HG03439 (cell line): Measurements from ENCODE around the gene PCNX2.

ENCODE experiments used
- ATAC-seq: cut with Tn5 transposase; IDR thresholded peaks from one replicate; pipeline ENCODE4 v1.9.1; 2021; ENCODE audit warnings: mild to moderate bottlenecking, moderate library complexity; ENCODE audit not compliant: unreplicated experiment

The PCNX2 gene

GRCh38 chr1:232992227-232992626 is 303.3 kb downstream of the PCNX2 start:
- no peak for ATAC-seq

GRCh38 chr1:232991238-232991637 is 304.3 kb downstream of the PCNX2 start:
- ATAC-seq: no peak

GRCh38 chr1:232990176-232991128 is 305.1 kb downstream of the PCNX2 start:
- ATAC-seq: no peak

- ATAC-seq: no peak
Observed at GRCh38 chr1:232988572-232989040, 306.9 kb downstream of the PCNX2 start.

DNA sequence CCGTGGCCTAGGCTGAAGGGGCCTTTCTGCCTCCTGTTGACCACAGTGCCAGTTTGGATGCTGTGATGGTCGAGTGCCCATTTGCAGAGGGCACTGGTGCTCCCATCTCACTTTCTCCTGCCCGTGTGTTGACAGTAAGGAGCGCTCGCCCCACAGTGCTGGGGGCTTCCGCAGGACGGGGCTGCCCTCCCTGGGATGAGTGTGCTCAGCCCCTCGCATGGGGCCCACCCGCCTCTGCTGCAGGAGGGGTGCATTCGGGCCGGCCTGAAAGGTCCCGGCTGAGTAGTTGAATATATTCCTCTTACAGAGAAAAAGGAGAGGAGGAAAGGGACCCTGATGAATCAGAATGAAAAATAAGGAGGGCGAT is 307.8 kb downstream of the PCNX2 start:
- ATAC-seq: no peak

DNA sequence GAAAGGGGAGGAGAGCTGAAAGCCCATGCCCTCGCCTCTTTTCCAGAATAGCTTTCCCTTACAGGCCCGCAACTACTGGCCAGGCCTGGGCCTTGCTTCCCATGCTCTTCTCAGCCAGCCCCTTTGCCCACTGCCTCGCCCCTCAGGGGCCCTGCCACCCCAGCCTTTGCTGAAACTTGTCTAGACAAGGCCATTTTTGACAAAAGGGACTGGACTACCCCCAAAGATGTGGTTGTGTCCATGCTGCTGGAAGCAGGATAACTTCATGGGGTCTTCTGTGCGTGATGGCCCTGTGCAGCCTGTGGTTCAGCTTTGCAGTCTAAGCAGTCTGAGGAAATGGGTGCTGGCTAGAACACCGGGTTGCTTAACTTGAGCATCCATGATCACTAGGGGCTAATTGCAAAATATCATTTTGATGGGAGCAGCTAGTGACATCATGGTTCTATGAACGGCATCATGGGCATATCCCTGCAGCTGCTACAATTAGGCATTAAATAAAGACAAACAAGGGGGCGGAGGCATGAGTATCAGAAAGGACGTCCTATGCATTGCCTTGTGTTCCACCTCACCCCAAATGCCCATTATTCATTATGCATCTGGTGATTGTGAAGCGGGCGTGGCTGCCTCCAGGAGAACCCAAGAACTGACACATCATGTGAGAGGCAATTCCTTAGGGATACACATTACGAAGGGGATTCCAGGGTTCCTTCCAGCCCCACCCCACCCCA is 308.3 kb downstream of the PCNX2 start:
- ATAC-seq: no peak

DNA sequence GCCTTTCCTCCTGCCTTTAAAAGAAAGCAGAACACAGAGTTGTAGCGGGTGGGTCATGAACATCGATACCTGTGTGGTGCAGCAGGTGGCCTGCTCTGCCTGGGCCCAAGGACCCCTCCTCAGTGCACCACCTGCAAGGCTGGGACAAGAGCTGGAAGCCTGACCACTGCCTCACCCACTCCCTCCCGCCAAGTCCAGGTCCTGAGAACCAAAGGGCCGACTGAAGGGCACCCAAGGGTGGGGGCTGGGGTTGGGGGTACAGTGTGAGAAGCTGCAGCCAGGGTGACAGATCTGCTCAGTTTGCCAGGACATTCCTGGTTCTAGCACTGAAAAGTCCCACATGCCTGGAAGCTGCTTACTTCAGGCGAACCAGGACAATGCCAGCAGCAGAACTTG is 309.0 kb downstream of the PCNX2 start:
- ATAC-seq: no peak

GRCh38 chr1:232985882-232986526 is 309.5 kb downstream of the PCNX2 start:
- no peak for ATAC-seq

GRCh38 chr1:232984577-232985425 is 310.7 kb downstream of the PCNX2 start:
- ATAC-seq: no peak

DNA sequence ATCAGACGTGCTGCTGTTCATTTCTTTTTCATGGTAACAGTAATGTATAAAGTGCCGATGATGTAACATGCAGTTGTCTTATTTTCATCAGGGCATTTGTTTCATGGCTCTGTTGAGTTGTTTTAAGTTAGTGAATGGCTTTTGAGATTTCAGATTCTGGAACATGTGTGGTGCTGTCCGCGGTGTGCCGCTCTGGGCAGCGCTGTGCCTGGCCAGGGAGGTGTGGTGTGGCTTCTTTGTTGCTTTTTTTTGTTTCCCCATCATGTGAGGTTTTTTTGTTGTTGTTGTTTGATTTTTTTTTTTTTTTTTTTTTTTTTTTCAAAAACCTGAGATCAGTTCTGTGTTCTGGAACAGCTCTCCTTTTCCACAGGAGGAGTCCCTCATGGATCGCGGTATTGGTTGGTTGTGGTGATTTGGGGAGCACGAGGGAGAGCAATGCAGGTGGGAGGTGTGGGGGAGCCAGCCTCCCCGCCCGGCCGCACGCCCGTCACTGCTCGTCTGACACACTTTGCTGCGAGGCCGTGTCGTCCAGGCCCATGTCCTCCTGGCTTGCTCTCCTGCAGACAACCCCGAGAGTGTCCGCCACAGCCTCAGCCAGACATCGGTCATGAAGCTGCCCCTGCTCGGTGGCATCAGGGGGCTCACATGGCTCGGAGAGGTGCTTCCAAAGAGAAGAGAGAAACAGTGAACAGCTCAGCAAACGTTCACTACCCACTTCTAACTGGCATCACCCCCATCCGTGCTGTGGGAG is 311.5 kb downstream of the PCNX2 start:
- no peak for ATAC-seq

- no peak for ATAC-seq
Observed at GRCh38 chr1:232983375-232983774, 312.1 kb downstream of the PCNX2 start.

DNA sequence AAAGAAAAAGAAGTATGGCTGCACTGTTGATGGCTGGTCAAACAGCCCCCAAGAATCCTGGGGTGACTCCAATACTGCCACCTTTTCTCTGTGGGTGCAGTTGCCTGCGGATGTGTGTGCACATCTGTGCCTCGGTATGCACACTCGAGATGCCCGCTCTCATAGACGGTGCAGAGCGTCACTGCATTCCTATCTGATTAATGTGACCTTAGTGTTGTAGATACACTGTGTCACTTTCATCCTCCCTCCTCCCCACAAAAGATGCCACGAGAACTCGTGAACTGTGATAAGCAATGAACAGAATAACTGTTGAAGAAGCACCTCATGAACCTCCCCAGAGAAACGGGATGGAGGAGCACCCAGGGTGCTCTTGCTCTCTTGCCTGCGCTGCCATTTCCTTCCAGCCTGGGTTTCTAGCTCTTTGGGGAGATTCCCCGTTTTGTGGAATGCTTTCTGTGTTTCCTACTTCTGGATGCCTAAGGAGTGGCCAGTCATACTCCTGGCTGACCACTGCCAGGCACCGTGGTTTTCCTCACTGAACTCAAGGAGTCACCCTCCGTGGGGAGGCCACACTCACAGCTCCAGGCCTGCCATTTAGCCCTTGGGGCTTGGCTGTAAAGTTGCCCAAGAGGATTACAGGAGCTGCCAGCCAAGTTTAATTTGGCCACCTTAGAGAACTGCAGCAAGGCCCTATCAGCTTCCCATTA is 313.1 kb downstream of the PCNX2 start:
- ATAC-seq: no peak

DNA sequence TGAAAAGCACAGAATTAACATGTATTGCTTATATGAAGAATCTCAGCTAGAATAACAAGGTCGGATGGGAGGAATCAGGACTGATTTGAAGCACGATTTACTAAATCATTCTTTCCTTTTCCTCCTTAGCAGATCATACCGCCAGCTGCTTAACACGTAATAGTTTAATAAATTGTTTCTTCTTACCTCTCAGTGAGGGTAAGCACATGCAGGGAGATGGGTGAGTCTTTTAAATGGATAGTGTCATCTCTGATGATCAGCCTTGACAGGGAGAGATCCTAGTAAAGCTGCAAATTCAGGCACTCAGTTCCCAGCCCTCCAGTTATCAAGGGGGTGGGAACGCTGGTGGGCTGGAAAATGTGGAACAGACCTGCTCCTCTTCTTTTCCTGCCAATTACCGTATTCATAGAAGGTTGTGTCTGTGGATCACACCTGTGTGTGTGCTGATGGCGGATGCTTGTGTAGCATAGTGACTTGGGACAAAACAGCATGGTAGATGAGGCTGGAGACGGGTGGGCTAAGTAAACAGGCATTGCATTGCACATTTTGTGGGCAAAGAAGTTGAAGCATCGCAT is 314.5 kb downstream of the PCNX2 start:
- no peak for ATAC-seq

GRCh38 chr1:232980355-232980978 is 315.1 kb downstream of the PCNX2 start:
- no peak for ATAC-seq

DNA sequence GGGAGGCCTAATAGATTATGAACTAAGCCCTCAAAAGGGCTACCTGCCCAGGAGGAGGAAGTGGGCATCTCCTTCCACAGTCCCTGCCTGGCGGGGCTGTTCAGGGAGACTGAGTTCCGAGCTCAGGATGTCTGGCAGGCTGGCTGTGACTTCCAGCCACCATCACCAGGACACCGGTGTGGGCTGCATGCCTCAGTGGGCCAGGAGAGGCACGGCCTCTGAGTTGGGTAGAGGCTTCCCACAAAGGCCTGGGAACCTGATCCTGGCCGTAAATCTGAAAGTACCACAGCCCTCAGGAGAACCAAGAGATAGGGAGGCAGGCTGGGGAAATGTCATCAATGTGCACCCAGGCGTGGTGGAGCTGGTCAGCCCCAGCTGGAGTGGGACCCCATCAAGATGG is 316.0 kb downstream of the PCNX2 start:
- ATAC-seq: no peak

DNA sequence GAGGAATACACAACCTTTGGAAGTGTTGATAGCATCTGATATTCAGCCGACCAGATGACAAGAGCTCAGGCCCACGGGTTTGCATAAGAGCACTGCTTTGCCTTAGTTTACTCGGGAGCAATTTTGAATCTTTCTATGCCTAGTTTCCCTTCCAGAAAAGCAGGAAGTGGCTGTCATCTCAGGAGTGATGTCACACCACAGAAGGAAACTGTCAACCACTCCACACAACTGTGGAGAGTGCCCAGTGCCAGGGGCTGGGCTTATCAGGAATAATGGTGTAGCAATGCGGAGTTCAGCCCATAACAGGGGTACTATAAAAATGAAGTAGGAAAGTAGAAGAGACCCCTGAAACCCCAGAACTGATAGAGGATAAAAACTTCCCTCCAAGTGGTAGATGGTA is 316.7 kb downstream of the PCNX2 start:
- ATAC-seq: no peak

DNA sequence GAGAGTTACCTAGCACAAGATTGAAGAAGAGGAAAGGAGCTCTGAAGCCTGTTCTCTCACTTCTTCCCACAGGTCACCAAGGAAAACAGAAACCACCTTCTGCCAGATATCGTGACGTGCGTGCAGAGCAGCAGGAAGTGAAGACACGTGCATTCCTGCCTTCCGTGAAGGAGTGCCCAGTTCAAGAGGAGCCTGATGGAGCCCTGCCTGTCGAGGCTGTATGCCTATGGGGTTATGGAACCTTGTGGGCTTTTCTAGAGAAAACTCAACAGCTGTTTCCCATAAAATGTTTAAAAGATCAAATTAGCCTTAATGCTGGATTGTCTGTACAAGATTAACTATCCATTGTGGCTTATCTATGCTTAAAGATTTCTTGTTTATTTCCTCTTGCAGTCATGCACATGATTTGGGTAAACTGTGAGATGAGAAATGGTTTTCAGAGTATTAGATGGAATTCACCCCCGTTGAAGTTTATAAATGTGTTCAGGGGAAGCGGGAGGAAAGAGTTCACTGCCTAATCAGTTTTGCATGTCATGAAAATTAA is 317.4 kb downstream of the PCNX2 start:
- ATAC-seq: no peak

- no peak for ATAC-seq
Observed at GRCh38 chr1:232974971-232975370, 320.6 kb downstream of the PCNX2 start.
